ENCODE measurements around the gene SWI5. TPM values are rescaled to one million over a fixed set of nuclear protein-coding genes. Genes with fewer than 3 reads are reported as not detected.

The SWI5 gene
- total and polyA plus RNA-seq, 2 donors (not counting 1 experiment from before 2014, with no cell fraction given) = 35.7 to 46.7 TPM

DNA sequence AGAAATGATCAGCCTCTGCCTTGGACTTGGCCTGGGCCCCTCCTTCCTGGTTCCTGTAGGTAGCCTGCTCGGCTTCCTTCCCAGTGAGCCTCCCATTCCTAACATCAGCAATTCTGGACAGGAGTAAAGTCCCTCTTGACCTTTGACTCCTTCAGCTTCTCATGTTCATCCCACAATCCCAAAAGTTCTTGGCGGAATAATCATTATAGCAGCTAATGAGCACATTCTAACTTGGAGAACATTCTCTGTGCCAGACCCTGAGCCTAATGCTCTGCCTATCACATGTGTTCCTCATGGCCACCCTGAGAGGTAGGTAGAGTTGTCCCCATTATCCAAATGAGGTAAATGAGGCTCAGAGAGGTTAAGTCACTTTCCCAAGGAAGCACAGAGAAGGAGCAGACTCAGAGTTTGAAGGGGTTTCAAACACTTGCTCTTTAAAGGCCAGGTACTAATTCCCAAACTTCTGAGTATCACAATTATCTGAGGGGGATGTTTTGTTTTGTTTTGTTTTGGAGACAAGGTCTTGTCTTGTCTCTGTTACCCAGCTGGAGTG, 21.2 kb downstream of the SWI5 start:
- Histone ChIP-seq H3K4me3 (replicated peaks in 1 of 4; ENCODE audit: control extremely low read depth in 1 of 4, insufficient read depth in 1 of 4, low read depth in 3 of 4, low read length in 4 of 4) (no peak overlapping the region), H3K79me2 (ENCODE audit: control insufficient read depth, insufficient read depth, low read length) (no peaks in the 10 kb centered on the region), H3K9ac (ENCODE audit: insufficient read depth, low read length) (no peak overlapping the region), H4K20me1 (ENCODE audit: control insufficient read depth, extremely low read depth, insufficient read depth, low read length) (no peaks in the 10 kb centered on the region), H3K27ac (ENCODE audit: insufficient read depth, low read length) (no peak overlapping the region), H2AFZ (ENCODE audit: low read length) (no peak overlapping the region), H3K4me1 (ENCODE audit: control insufficient read depth, extremely low read depth, insufficient read depth, low read length) (peaks cover 6% of the 10 kb centered on the region), H3K4me2 (ENCODE audit: extremely low read depth, insufficient read depth, low read length) (no peak overlapping the region), H3K9me3 (ENCODE audit: control insufficient read depth, insufficient read depth, low read depth, low read length) (no peaks in the 10 kb centered on the region), H3K36me3 (ENCODE audit: control insufficient read depth, insufficient read depth, low read length) (no peaks in the 10 kb centered on the region), H3K27me3 (ENCODE audit: control insufficient read depth, insufficient read depth, low read length) (no peaks in the 10 kb centered on the region)
- TF ChIP-seq, protein P1, sequence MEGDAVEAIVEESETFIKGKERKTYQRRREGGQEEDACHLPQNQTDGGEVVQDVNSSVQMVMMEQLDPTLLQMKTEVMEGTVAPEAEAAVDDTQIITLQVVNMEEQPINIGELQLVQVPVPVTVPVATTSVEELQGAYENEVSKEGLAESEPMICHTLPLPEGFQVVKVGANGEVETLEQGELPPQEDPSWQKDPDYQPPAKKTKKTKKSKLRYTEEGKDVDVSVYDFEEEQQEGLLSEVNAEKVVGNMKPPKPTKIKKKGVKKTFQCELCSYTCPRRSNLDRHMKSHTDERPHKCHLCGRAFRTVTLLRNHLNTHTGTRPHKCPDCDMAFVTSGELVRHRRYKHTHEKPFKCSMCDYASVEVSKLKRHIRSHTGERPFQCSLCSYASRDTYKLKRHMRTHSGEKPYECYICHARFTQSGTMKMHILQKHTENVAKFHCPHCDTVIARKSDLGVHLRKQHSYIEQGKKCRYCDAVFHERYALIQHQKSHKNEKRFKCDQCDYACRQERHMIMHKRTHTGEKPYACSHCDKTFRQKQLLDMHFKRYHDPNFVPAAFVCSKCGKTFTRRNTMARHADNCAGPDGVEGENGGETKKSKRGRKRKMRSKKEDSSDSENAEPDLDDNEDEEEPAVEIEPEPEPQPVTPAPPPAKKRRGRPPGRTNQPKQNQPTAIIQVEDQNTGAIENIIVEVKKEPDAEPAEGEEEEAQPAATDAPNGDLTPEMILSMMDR (conservative IDR thresholded peaks at IDR 0.05 in 1 of 2, IDR thresholded peaks at IDR 0.05 in 1 of 2; ENCODE audit: low read depth in 1 of 2, low read length in 2 of 2) = no peak
- no peak for TF ChIP-seq EZH2 (IDR thresholded peaks at IDR 0.05; ENCODE audit: low read length, missing control alignments)
- DNase-seq (ENCODE audit: low read depth in 2 of 2) = no peak

DNA sequence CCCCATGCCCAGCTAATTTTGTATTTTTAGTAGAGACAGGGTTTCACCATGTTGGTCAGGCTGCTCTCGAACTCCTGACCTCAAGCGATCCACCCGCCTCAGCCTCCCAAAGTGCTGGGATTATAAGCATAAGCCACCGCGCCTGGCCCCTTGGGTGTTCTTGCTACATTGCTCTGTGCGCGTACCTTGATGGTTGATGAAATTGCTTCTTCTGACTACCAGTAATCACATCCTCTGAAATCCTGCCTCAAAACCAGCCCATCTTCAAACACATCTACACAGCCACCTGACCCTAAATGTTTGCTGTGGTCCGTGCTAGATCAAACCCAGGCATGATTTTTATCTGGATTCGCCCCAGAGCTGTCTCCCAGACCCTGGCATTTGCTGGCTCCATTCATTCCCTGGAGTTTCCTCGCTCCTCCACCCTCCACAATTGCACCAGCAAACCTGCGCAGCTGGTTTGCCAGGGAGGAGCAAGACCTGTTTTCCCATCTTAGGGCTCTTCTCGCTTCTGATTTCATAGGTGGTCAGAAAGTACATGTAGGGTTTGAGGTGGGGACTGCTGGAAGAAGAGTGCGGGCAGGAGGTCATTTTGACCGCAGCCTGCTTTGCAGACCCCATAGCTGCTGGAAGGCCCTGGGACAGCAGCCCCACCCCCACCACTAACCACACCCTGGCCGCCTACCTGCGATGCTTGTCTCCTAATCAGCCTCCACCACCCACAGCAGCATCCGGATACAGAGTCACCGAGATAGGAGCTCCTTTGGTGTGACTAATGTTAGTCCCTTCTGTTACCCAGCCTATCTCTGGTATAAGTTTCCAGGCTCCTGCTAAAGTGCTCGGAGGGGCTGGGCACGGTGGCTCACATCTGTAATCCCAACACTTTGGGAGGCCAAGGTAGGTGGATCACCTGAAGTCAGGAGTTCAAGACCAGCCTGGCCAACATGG, 22.7 kb downstream of the SWI5 start:
- H3K9ac ChIP-seq (ENCODE audit: insufficient read depth, low read length) = no peak overlapping the region
- H3K4me1 ChIP-seq (ENCODE audit: control insufficient read depth, extremely low read depth, insufficient read depth, low read length) = peaks cover 6% of the 10 kb centered on the region
- DNase-seq (ENCODE audit: low read depth in 2 of 2) = no peak
- H3K4me3 ChIP-seq (replicated peaks in 1 of 4; ENCODE audit: control extremely low read depth in 1 of 4, insufficient read depth in 1 of 4, low read depth in 3 of 4, low read length in 4 of 4) = no peak overlapping the region
- H4K20me1 ChIP-seq (ENCODE audit: control insufficient read depth, extremely low read depth, insufficient read depth, low read length) = no peaks in the 10 kb centered on the region
- no peaks in the 10 kb centered on the region for H3K27me3 ChIP-seq (ENCODE audit: control insufficient read depth, insufficient read depth, low read length)
- no peaks in the 10 kb centered on the region for H3K79me2 ChIP-seq (ENCODE audit: control insufficient read depth, insufficient read depth, low read length)
- H3K36me3 ChIP-seq (ENCODE audit: control insufficient read depth, insufficient read depth, low read length) = no peaks in the 10 kb centered on the region
- H3K9me3 ChIP-seq (ENCODE audit: control insufficient read depth, insufficient read depth, low read depth, low read length) = no peaks in the 10 kb centered on the region
- no peak for TF ChIP-seq EZH2 (IDR thresholded peaks at IDR 0.05; ENCODE audit: low read length, missing control alignments)
- TF ChIP-seq, protein P1 (conservative IDR thresholded peaks at IDR 0.05 in 1 of 2, IDR thresholded peaks at IDR 0.05 in 1 of 2; ENCODE audit: low read depth in 1 of 2, low read length in 2 of 2) = no peak
- H3K27ac ChIP-seq (ENCODE audit: insufficient read depth, low read length) = no peak overlapping the region
- no peak overlapping the region for H2AFZ ChIP-seq (ENCODE audit: low read length)
- H3K4me2 ChIP-seq (ENCODE audit: extremely low read depth, insufficient read depth, low read length) = no peak overlapping the region

DNA sequence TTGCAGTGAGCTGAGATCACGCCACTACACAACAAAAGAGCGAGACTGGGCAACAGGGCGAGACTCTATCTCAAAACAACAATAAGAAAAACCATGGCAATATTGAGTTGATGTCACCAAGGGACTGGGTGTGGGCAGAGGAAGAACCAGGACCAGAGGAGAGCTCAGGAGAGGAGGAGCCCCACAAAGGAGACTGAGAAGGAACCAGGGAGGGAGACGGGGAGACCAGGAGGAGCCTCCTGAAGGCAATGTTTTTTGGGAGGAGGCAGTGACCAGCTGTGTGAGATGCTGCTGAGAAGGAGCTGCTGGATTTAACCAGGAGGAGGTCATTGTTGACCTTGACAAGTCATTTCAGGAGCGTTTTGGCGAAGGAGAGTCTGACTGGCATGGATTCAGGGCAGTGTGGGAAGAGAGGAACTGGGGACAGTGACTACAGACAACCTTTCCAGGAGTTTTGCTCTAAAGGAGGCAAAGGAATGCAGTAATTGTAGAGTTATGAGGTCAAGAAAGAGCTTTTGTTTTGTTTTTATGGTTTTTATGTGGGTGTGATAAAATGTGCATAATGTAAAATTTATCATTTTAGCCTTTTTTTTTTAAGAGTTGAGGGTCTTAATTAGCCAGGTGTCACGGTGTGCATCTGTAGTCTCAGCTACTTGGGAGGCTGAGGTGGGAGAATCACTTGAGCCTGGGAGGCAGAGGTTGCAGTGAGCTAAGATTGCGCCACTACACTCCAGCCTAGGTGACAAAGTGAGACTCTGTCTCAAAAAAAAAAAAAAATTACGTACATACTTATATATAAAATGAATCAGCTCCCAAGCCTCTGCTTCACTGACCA, 28.3 kb downstream of the SWI5 start:
- H3K4me3 ChIP-seq (replicated peaks in 1 of 4; ENCODE audit: control extremely low read depth in 1 of 4, insufficient read depth in 1 of 4, low read depth in 3 of 4, low read length in 4 of 4) = no peak overlapping the region
- no peaks in the 10 kb centered on the region for H3K79me2 ChIP-seq (ENCODE audit: control insufficient read depth, insufficient read depth, low read length)
- TF ChIP-seq, protein P1 (conservative IDR thresholded peaks at IDR 0.05 in 1 of 2, IDR thresholded peaks at IDR 0.05 in 1 of 2; ENCODE audit: low read depth in 1 of 2, low read length in 2 of 2) = no peak
- TF ChIP-seq EZH2 (IDR thresholded peaks at IDR 0.05; ENCODE audit: low read length, missing control alignments) = no peak
- DNase-seq (ENCODE audit: low read depth in 2 of 2) = peak in 1 of 2 donors; percentile 43
- no peaks in the 10 kb centered on the region for H4K20me1 ChIP-seq (ENCODE audit: control insufficient read depth, extremely low read depth, insufficient read depth, low read length)
- no peak overlapping the region for H2AFZ ChIP-seq (ENCODE audit: low read length)
- no peak overlapping the region for H3K9ac ChIP-seq (ENCODE audit: insufficient read depth, low read length)
- no peaks in the 10 kb centered on the region for H3K36me3 ChIP-seq (ENCODE audit: control insufficient read depth, insufficient read depth, low read length)
- peaks cover 8% of the 10 kb centered on the region for H3K4me1 ChIP-seq (ENCODE audit: control insufficient read depth, extremely low read depth, insufficient read depth, low read length)
- no peaks in the 10 kb centered on the region for H3K27me3 ChIP-seq (ENCODE audit: control insufficient read depth, insufficient read depth, low read length)
- H3K4me2 ChIP-seq (ENCODE audit: extremely low read depth, insufficient read depth, low read length) = no peak overlapping the region
- H3K27ac ChIP-seq (ENCODE audit: insufficient read depth, low read length) = no peak overlapping the region
- H3K9me3 ChIP-seq (ENCODE audit: control insufficient read depth, insufficient read depth, low read depth, low read length) = no peaks in the 10 kb centered on the region
